Measurements from ENCODE around the gene CRTC3.

CRTC3 gene

DNA sequence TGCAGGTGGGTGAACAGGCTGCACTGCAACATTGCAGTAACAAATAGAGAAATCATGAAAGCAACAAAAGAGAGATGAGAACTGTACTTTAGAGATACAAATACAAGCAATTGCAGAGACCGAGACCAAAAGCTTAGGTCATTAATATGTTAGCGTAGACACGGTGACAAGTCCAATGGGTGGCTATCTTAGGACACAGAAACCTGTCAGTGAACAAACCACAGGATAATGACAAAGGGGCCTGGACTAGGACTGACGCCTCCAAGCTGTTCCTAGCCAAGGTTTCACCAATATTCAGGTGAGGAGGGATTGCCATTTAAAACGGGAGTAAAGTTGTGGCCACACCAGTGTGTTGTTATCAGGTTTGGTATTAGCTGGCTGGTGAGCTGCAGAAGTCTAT, 145.7 kb downstream of the CRTC3 start:
- Histone ChIP-seq H3K36me3 (ENCODE audit: insufficient read depth, low read length) (no peaks in the 10 kb centered on the region), H3K4me1 (ENCODE audit: insufficient read depth, low read length, poor library complexity, severe bottlenecking) (peaks cover 5% of the 10 kb centered on the region), H3K9me3 (ENCODE audit: insufficient read depth, low read depth, low read length) (no peaks in the 10 kb centered on the region), H3K79me2 (ENCODE audit: insufficient read depth, low read length) (no peaks in the 10 kb centered on the region), H3F3A (ENCODE audit: low read depth) (no peaks in the 10 kb centered on the region), H3K9me2 (replicated peaks; ENCODE audit: low read depth, low read length) (no peaks in the 10 kb centered on the region), H3K9ac (ENCODE audit: low read depth, low read length, poor library complexity, severe bottlenecking) (no peak overlapping the region), H4K20me1 (ENCODE audit: insufficient read depth, low read length, poor library complexity, severe bottlenecking) (no peaks in the 10 kb centered on the region), H3K4me3 (ENCODE audit: low read length, poor library complexity, severe bottlenecking) (no peak overlapping the region), H3K27me3 (ENCODE audit: insufficient read depth, low read length, poor library complexity, severe bottlenecking) (no peaks in the 10 kb centered on the region), H3K4me2 (ENCODE audit: low read depth, low read length, poor library complexity, severe bottlenecking) (no peak overlapping the region), H2AFZ (ENCODE audit: low read length) (no peak overlapping the region)
- TF ChIP-seq EZH2phosphoT487 (IDR thresholded peaks at IDR 0.05; ENCODE audit: borderline replicate concordance) = no peak
- TF ChIP-seq, protein P1, sequence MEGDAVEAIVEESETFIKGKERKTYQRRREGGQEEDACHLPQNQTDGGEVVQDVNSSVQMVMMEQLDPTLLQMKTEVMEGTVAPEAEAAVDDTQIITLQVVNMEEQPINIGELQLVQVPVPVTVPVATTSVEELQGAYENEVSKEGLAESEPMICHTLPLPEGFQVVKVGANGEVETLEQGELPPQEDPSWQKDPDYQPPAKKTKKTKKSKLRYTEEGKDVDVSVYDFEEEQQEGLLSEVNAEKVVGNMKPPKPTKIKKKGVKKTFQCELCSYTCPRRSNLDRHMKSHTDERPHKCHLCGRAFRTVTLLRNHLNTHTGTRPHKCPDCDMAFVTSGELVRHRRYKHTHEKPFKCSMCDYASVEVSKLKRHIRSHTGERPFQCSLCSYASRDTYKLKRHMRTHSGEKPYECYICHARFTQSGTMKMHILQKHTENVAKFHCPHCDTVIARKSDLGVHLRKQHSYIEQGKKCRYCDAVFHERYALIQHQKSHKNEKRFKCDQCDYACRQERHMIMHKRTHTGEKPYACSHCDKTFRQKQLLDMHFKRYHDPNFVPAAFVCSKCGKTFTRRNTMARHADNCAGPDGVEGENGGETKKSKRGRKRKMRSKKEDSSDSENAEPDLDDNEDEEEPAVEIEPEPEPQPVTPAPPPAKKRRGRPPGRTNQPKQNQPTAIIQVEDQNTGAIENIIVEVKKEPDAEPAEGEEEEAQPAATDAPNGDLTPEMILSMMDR (conservative IDR thresholded peaks at IDR 0.05; ENCODE audit: low read length) = no peak

DNA sequence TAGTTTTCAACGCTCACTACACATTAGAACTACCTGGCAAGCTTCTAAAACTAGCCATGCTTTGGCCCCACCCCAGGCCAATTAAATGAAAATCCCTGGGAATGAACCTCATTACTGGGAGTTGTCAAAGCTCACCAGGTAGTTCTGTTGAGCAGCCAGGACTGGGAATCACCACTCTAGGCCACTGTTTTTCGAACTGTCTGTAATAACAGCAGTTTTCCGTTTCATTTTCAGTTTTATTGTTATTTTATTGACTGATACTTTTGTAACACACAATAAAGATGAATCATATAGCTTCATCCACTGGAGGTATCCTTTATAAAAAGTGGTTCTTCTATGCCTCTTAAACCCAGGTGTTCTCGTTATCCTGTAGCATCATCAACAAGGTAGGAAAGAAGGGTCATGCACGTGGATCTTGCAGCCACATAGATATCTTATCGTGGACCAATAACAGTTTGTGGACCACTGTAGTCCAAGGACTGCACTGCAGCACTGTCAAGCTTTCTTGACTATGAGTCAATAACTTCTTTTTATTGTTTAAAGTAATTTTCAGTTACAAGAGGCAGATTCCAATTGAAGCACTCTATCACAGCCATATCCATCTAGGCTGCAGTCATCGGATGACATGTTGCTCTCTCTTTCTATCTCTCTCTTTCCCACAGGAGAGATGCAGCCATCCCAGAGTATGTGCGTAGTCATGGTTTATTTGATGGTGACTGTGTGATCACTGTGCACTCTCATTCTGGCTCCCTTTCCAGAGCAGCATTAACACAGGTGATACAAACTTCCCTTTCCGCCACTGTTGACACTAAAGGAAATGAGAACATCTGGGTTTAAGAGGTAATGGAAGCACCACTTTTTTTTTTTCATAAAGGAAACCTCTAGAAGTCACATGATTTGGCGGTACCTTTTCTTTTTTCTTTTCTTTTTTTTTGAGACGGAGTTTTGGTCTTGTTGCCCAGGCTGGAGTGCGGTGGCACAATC, 148.4 kb downstream of the CRTC3 start:
- no peak overlapping the region for H3K4me2 ChIP-seq (ENCODE audit: low read depth, low read length, poor library complexity, severe bottlenecking)
- no peaks in the 10 kb centered on the region for H3K27me3 ChIP-seq (ENCODE audit: insufficient read depth, low read length, poor library complexity, severe bottlenecking)
- H3K9me2 ChIP-seq (replicated peaks; ENCODE audit: low read depth, low read length) = no peaks in the 10 kb centered on the region
- no peaks in the 10 kb centered on the region for H3F3A ChIP-seq (ENCODE audit: low read depth)
- TF ChIP-seq EZH2phosphoT487 (IDR thresholded peaks at IDR 0.05; ENCODE audit: borderline replicate concordance) = no peak
- TF ChIP-seq, protein P1 (conservative IDR thresholded peaks at IDR 0.05; ENCODE audit: low read length) = no peak
- no peak overlapping the region for H3K4me3 ChIP-seq (ENCODE audit: low read length, poor library complexity, severe bottlenecking)
- no peaks in the 10 kb centered on the region for H4K20me1 ChIP-seq (ENCODE audit: insufficient read depth, low read length, poor library complexity, severe bottlenecking)
- H3K9ac ChIP-seq (ENCODE audit: low read depth, low read length, poor library complexity, severe bottlenecking) = no peak overlapping the region
- no peaks in the 10 kb centered on the region for H3K9me3 ChIP-seq (ENCODE audit: insufficient read depth, low read depth, low read length)
- H3K79me2 ChIP-seq (ENCODE audit: insufficient read depth, low read length) = no peaks in the 10 kb centered on the region
- no peak overlapping the region for H2AFZ ChIP-seq (ENCODE audit: low read length)
- no peaks in the 10 kb centered on the region for H3K36me3 ChIP-seq (ENCODE audit: insufficient read depth, low read length)
- H3K4me1 ChIP-seq (ENCODE audit: insufficient read depth, low read length, poor library complexity, severe bottlenecking) = peaks cover 5% of the 10 kb centered on the region

DNA sequence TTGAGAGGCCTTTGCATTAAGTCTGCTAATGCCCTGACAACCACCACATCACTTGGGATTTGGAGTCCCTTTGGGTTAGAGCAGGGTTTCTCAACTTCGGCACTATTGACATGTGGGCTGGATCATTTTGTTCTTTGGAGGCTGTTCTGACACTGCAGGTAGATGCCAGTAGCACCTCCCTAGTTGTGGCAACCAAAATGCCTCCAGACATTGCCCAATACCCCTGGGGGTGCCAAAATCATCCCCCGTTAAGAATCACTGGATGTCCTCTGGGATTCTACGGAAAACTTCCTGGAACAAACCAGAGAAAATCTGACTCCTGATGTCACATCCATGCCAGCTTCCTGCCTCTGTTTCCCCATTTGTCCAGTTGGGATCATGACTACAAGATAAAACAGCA, 150.2 kb downstream of the CRTC3 start:
- Histone ChIP-seq H3K79me2 (ENCODE audit: insufficient read depth, low read length) (no peaks in the 10 kb centered on the region), H4K20me1 (ENCODE audit: insufficient read depth, low read length, poor library complexity, severe bottlenecking) (no peaks in the 10 kb centered on the region), H3K36me3 (ENCODE audit: insufficient read depth, low read length) (no peaks in the 10 kb centered on the region), H3K4me1 (ENCODE audit: insufficient read depth, low read length, poor library complexity, severe bottlenecking) (peaks cover 6% of the 10 kb centered on the region), H3F3A (ENCODE audit: low read depth) (no peaks in the 10 kb centered on the region), H2AFZ (ENCODE audit: low read length) (no peak overlapping the region), H3K27me3 (ENCODE audit: insufficient read depth, low read length, poor library complexity, severe bottlenecking) (no peaks in the 10 kb centered on the region), H3K9me3 (ENCODE audit: insufficient read depth, low read depth, low read length) (no peaks in the 10 kb centered on the region), H3K4me3 (ENCODE audit: low read length, poor library complexity, severe bottlenecking) (no peak overlapping the region), H3K9ac (ENCODE audit: low read depth, low read length, poor library complexity, severe bottlenecking) (no peak overlapping the region), H3K9me2 (replicated peaks; ENCODE audit: low read depth, low read length) (no peaks in the 10 kb centered on the region), H3K4me2 (ENCODE audit: low read depth, low read length, poor library complexity, severe bottlenecking) (no peak overlapping the region)
- TF ChIP-seq, protein P1 (conservative IDR thresholded peaks at IDR 0.05; ENCODE audit: low read length) = no peak
- no peak for TF ChIP-seq EZH2phosphoT487 (IDR thresholded peaks at IDR 0.05; ENCODE audit: borderline replicate concordance)
